Type B pancreatic cell (in vitro differentiated cells): ENCODE measurements around the gene ZBTB12. TPM values are rescaled to one million over a fixed set of nuclear protein-coding genes. Genes with fewer than 3 reads are reported as not detected.

Experiments used
- DNase-seq: peaks from one replicate; pipeline ENCODE4 v3.0.0; 2021; ENCODE audit warnings: mixed read lengths; ENCODE audit not compliant: unreplicated experiment; ENCODE audit errors: extremely low spot score
- H3K27ac Mint-ChIP-seq: 2 replicates; pipeline ENCODE4 v1.8.0; 2021; ENCODE audit warnings: mild to moderate bottlenecking, mixed read lengths
- H3K27me3 Mint-ChIP-seq: 2 replicates; pipeline ENCODE4 v1.8.0; 2021; ENCODE audit warnings: mixed read lengths
- H3K36me3 Mint-ChIP-seq: 2 replicates; pipeline ENCODE4 v1.8.0; 2021; ENCODE audit warnings: mixed read lengths
- H3K4me1 Mint-ChIP-seq: one replicate; pipeline ENCODE4 v1.8.0; 2021; ENCODE audit warnings: mixed read lengths; ENCODE audit not compliant: unreplicated experiment
- H3K4me3 Mint-ChIP-seq: 2 replicates; pipeline ENCODE4 v1.8.0; 2021; ENCODE audit warnings: mild to moderate bottlenecking, mixed read lengths
- H3K9me3 Mint-ChIP-seq: 2 replicates; pipeline ENCODE4 v1.8.0; 2021; ENCODE audit warnings: mixed read lengths
- CTCF ChIP-seq: fragments of 200-600 bp; sonication (generic); conservative IDR thresholded peaks from 2 replicates; pipeline ENCODE4 v1.5.0; 2021; ENCODE audit warnings: antibody characterized with exemption, mild to moderate bottlenecking
- total RNA-seq: library from RNA; stranded (reverse); gene quantifications from 2 replicates; pipeline ENCODE4 v1.2.1, GENCODE V29; 2021; ENCODE audit warnings: low replicate concordance

Gene ZBTB12
- total RNA-seq, 1 donor from 2014 or later = 37.7 TPM

DNA sequence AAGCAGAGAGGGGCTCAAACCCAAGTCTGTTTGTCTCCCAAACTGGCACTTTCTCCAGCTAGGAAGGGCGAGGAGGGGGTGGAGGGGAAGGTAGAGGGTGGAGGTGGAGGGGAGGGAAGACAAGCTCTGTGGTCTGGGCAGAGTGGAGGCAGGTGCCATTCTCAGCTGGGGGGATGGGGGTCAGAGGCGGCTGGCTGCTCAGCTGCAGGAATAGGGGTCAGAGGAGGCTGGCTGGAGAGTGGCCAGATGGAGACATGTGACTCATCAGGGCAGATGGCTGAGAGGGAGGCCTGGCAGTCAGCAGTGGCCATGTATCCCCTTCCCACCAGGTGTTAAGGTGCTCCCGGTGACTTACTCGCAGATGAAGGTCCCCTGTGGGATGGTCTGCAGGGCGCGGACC, 19.5 kb downstream of the ZBTB12 start:
- H3K9me3 Mint-ChIP-seq = no peaks in the 10 kb centered on the region
- H3K27ac Mint-ChIP-seq = no peak overlapping the region
- TF ChIP-seq CTCF = no peak
- H3K27me3 Mint-ChIP-seq = no peaks in the 10 kb centered on the region
- no peak overlapping the region for H3K4me3 Mint-ChIP-seq
- no peak for DNase-seq
- H3K36me3 Mint-ChIP-seq = peaks cover 16% of the 10 kb centered on the region
- no peaks in the 10 kb centered on the region for H3K4me1 Mint-ChIP-seq

DNA sequence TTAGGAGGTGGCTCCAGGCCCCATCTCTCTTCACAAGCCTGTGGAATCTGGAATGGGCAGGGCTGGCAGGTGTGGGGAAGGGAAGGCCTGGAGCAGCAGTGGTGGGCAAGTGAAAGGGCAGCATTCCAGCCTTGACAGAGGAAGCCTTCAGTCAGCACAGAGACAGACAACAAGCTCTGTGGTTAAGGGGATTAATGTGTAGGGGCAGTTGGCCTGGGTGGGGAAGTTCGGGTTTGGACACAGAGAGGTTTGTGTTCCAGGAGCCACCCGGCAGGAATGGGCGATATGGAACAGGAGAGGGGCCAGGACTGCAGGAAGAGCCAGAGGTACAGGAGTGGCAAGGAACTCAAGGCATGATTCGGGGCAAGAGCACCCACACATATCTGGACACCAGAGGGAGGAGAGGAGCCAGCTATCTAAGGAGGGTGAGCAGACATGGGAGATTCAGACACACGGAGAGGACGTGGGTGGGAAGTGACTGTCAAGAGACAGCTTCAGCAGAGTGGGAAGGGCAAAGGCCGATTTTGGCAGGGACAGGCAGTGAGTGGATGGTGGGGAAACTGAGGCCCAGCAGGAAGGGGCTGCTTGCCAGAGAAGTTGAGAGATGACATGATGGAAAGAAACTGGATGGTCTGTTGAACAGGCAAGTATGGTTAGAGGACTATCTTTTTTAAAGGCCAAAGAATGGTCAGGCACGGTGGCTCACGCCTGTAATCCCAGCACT, 20.6 kb downstream of the ZBTB12 start:
- Mint-ChIP-seq H3K9me3 (no peaks in the 10 kb centered on the region), H3K36me3 (peaks cover 16% of the 10 kb centered on the region)

DNA sequence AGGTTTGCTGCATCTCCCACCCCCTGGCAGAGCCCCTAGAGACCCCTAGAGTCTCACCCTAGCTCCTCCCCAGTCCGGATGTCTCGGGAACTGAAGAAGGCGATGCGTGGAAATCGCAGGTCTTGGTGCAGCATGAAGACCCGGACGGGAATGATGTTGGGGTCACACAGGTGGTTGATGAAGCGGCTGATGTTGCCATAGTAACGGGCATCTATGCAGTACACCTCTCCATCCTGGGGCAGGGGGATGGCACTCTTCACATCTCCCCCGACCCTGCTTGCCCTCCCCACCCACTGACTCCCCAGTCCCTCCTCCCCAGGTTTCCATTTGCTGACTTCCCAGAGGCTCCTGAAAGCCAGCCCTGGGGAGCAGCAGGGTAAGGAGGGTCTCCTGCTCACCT, 21.3 kb downstream of the ZBTB12 start:
- H3K27ac Mint-ChIP-seq = no peak overlapping the region
- no peaks in the 10 kb centered on the region for H3K9me3 Mint-ChIP-seq
- H3K4me3 Mint-ChIP-seq = no peak overlapping the region
- no peaks in the 10 kb centered on the region for H3K27me3 Mint-ChIP-seq
- no peak for DNase-seq
- no peaks in the 10 kb centered on the region for H3K4me1 Mint-ChIP-seq
- TF ChIP-seq CTCF = no peak
- H3K36me3 Mint-ChIP-seq = peaks cover 12% of the 10 kb centered on the region

More for the DNA sequence above, 20.6 kb downstream of the ZBTB12 start:
- TF ChIP-seq CTCF = no peak
- Mint-ChIP-seq H3K4me1 (no peaks in the 10 kb centered on the region), H3K27me3 (no peaks in the 10 kb centered on the region), H3K4me3 (no peak overlapping the region), H3K27ac (no peak overlapping the region)
- no peak for DNase-seq

DNA sequence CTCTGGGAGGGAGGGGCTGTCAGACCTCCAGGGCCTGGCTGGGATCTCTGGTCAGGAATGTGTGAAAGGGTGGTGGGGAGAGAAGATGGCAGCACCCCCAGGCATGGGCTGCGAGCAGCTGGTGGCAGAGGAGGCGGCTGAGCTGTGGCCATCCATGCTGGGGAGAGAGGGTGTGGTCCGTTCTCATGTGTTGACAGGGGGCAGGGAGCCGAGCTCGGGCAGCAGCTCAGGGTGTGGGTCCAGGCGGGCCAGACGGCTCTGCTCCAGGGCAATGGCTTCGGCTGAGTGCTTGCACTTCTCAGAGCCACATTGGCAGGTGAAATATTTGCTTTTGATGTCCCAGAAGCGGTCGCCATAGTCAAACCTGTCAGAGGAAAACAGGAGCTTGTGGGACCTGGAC, 22.0 kb downstream of the ZBTB12 start:
- TF ChIP-seq CTCF = no peak
- Mint-ChIP-seq H3K36me3 (peaks cover 9% of the 10 kb centered on the region), H3K9me3 (no peaks in the 10 kb centered on the region), H3K27me3 (no peaks in the 10 kb centered on the region), H3K4me1 (no peaks in the 10 kb centered on the region), H3K4me3 (no peak overlapping the region), H3K27ac (no peak overlapping the region)
- DNase-seq = no peak

GRCh38 chr6:31879143-31879542, 22.7 kb downstream of the ZBTB12 start:
- TF ChIP-seq CTCF = no peak
- peaks cover 9% of the 10 kb centered on the region for H3K36me3 Mint-ChIP-seq
- no peak overlapping the region for H3K4me3 Mint-ChIP-seq
- no peaks in the 10 kb centered on the region for H3K27me3 Mint-ChIP-seq
- H3K9me3 Mint-ChIP-seq = no peaks in the 10 kb centered on the region
- H3K27ac Mint-ChIP-seq = peak overlapping the region; percentile 56
- H3K4me1 Mint-ChIP-seq = no peaks in the 10 kb centered on the region
- no peak for DNase-seq

DNA sequence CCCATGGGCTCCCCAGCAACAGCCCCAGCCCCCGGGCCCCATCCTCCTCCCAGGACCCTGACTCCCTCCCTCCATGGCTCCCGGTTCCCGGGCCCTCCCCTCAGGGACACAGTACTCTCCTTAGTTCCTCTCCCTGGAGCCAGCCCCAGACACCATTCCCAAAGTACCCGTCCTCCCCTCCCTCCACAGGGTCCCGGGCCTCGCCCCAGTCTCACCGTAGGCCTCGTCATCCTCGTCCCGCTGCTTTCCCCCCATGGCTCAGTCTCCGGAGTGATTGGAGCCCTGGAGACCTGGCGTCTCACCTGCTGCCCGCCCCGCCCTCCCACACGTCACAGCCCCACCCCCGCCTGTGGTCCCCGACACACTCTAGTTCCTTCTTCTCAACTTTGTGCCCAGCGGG, 23.2 kb downstream of the ZBTB12 start, which contains the start of gene SLC44A4:
SLC44A4 (minus strand) TSS at position 272 of the 400 bp plus-strand sequence; CDS start at position 255, 17 bp downstream.
- no peak for TF ChIP-seq CTCF
- DNase-seq = no peak
- Mint-ChIP-seq H3K4me1 (no peaks in the 10 kb centered on the region), H3K36me3 (peaks cover 9% of the 10 kb centered on the region), H3K27ac (peak within 1 kb of the TSS; percentile 56), H3K4me3 (no peak within 1 kb of the TSS), H3K9me3 (no peaks in the 10 kb centered on the region), H3K27me3 (no peaks in the 10 kb centered on the region)
